ENCODE data around the gene ATP5F1A.

GRCh38 chr18:46060359-46060841 is 37.7 kb downstream of the ATP5F1A start:
- TF ChIP-seq POLR2AphosphoS5 (IDR thresholded peaks at IDR 0.05; ENCODE audit: low read depth, low read length) (no peak), REST (IDR thresholded peaks at IDR 0.05; ENCODE audit: insufficient read depth in 1 of 2, low read depth in 2 of 2, low read length in 1 of 2) (no peak)

All from Panc1 (cell line).